Measurements from ENCODE around the gene PRRG4.
"Not testable (repeated sequence)": the region's sequence is repeated elsewhere in the genome, so short reads cannot be mapped to it uniquely, and the experiment has no call there.

DNA sequence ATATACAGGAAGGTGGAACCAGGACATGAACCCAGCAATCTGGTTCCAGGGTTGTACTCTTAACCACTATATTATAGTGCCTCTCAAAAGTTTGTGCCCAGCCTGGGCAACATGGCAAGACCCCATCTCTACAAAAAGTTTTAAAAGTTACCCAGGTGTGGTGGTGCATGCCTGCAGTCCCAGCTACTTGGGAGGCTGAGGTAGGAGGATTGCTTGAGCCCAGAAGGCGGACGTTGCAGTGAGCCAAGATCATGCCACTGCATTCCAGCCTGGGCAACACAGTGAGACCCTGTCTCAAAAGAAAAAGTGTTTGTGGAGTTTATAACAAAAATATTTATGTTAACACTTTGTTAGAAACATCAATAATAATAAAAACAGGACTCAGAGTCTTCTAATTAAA is 48.9 kb upstream of the PRRG4 start:
- not testable (repeated sequence) for TF ChIP-seq FOXK2 (IDR thresholded peaks at IDR 0.05); ELF4 (IDR thresholded peaks at IDR 0.05); SP1 (IDR thresholded peaks at IDR 0.05); SUZ12 (IDR thresholded peaks at IDR 0.05); NFRKB (IDR thresholded peaks at IDR 0.05); ZNF384 (IDR thresholded peaks at IDR 0.05); FOXM1 (IDR thresholded peaks at IDR 0.05; ENCODE audit: borderline replicate concordance); L3MBTL2 (conservative IDR thresholded peaks at IDR 0.05); PKNOX1 (IDR thresholded peaks at IDR 0.05)
